Activated CD8-positive, alpha-beta memory T cell treated with anti-CD3 and anti-CD28 coated beads, Interleukin-2, amount 50 U/mL, for 48 hours (primary cell): ENCODE data around the gene CCDC141.

Experiments used
- DNase-seq: peaks from one replicate; pipeline ENCODE4 v3.0.0-alpha.2; 2020

Gene CCDC141

GRCh38 chr2:178976351-178976750 lies 73.6 kb downstream of the CCDC141 start:
- DNase-seq = no peak

GRCh38 chr2:178962805-178963433 lies 87.0 kb downstream of the CCDC141 start:
- DNase-seq = no peak

GRCh38 chr2:178962152-178962551 lies 87.8 kb downstream of the CCDC141 start:
- DNase-seq = no peak

GRCh38 chr2:178954049-178954448 lies 95.9 kb downstream of the CCDC141 start:
- DNase-seq = no peak

GRCh38 chr2:178951266-178952006 lies 98.5 kb downstream of the CCDC141 start:
- no peak for DNase-seq

GRCh38 chr2:178949584-178949983 lies 100.4 kb downstream of the CCDC141 start:
- DNase-seq = no peak

GRCh38 chr2:178949151-178949550 lies 100.8 kb downstream of the CCDC141 start:
- no peak for DNase-seq

- DNase-seq = no peak
These were observed 102.9 kb downstream of the CCDC141 start for GRCh38 chr2:178947006-178947405.

GRCh38 chr2:178946494-178946893 lies 103.4 kb downstream of the CCDC141 start:
- DNase-seq = no peak

GRCh38 chr2:178943745-178944144 lies 106.2 kb downstream of the CCDC141 start:
- DNase-seq = no peak

- no peak for DNase-seq
These were observed 115.4 kb downstream of the CCDC141 start for GRCh38 chr2:178934571-178934970.

GRCh38 chr2:178933493-178933892 lies 116.4 kb downstream of the CCDC141 start:
- DNase-seq = no peak

- DNase-seq = no peak
These were observed 121.9 kb downstream of the CCDC141 start for GRCh38 chr2:178928077-178928476.

GRCh38 chr2:178927173-178927572 lies 122.8 kb downstream of the CCDC141 start:
- no peak for DNase-seq

GRCh38 chr2:178924817-178925216 lies 125.1 kb downstream of the CCDC141 start:
- no peak for DNase-seq

- no peak for DNase-seq
These were observed 126.4 kb downstream of the CCDC141 start for GRCh38 chr2:178923546-178923945.

- no peak for DNase-seq
These were observed 128.9 kb downstream of the CCDC141 start for GRCh38 chr2:178920916-178921513.

- DNase-seq = no peak
These were observed 132.4 kb downstream of the CCDC141 start for GRCh38 chr2:178917555-178917954.

GRCh38 chr2:178915423-178916173 lies 134.3 kb downstream of the CCDC141 start:
- no peak for DNase-seq

- DNase-seq = peak; percentile 82
These were observed 135.6 kb downstream of the CCDC141 start for GRCh38 chr2:178914259-178914849.

- no peak for DNase-seq
These were observed 136.9 kb downstream of the CCDC141 start for GRCh38 chr2:178913049-178913441.

GRCh38 chr2:178912416-178913048 lies 137.4 kb downstream of the CCDC141 start:
- no peak for DNase-seq

- DNase-seq = no peak
These were observed 138.9 kb downstream of the CCDC141 start for GRCh38 chr2:178911039-178911438.
